ENCODE measurements around the gene AGFG2. TPM values are rescaled to one million over a fixed set of nuclear protein-coding genes. Genes with fewer than 3 reads are reported as not detected.
A peak's percentile ranks its signal among the peaks of the same experiment; 100 is the strongest.

Gene AGFG2
- total RNA-seq, 2 donors from 2014 or later = 8.5 to 28.9 TPM

GRCh38 chr7:100607111-100607510 is 68.1 kb downstream of the AGFG2 start:
- TF ChIP-seq, protein P1, sequence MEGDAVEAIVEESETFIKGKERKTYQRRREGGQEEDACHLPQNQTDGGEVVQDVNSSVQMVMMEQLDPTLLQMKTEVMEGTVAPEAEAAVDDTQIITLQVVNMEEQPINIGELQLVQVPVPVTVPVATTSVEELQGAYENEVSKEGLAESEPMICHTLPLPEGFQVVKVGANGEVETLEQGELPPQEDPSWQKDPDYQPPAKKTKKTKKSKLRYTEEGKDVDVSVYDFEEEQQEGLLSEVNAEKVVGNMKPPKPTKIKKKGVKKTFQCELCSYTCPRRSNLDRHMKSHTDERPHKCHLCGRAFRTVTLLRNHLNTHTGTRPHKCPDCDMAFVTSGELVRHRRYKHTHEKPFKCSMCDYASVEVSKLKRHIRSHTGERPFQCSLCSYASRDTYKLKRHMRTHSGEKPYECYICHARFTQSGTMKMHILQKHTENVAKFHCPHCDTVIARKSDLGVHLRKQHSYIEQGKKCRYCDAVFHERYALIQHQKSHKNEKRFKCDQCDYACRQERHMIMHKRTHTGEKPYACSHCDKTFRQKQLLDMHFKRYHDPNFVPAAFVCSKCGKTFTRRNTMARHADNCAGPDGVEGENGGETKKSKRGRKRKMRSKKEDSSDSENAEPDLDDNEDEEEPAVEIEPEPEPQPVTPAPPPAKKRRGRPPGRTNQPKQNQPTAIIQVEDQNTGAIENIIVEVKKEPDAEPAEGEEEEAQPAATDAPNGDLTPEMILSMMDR (conservative IDR thresholded peaks at IDR 0.05) = no peak
- Histone ChIP-seq H3K36me3 (ENCODE audit: control insufficient read depth, insufficient read depth, low read length) (no peaks in the 10 kb centered on the region), H3K9ac (ENCODE audit: extremely low read depth, low read length, poor library complexity, severe bottlenecking) (no peak overlapping the region), H3K27ac (ENCODE audit: low read depth, low read length) (no peak overlapping the region), H3K27me3 (ENCODE audit: control insufficient read depth, insufficient read depth, low read length, poor library complexity, severe bottlenecking) (peaks cover 18% of the 10 kb centered on the region), H3K4me1 (ENCODE audit: control insufficient read depth, insufficient read depth, low read length) (peaks cover 5% of the 10 kb centered on the region), H3K4me3 (ENCODE audit: low read length) (no peak overlapping the region), H3K9me3 (ENCODE audit: control insufficient read depth, low read length) (no peaks in the 10 kb centered on the region)
- H3K4me3 Mint-ChIP-seq = no peak overlapping the region
- H3K4me1 Mint-ChIP-seq = peaks cover 18% of the 10 kb centered on the region
- WGBS, 2 experiments (ENCODE audit: insufficient coverage in 1 of 2, insufficient read length in 1 of 2) = 94 to 97% methylated on average over 6 to 8 of the region's 8 CpGs
- H3K36me3 Mint-ChIP-seq (ENCODE audit: low read depth) = no peaks in the 10 kb centered on the region
- no peak for DNase-seq
- peaks cover 28% of the 10 kb centered on the region for H3K27me3 Mint-ChIP-seq (ENCODE audit: insufficient read depth)
- H3K9me3 Mint-ChIP-seq = no peaks in the 10 kb centered on the region
- H3K27ac Mint-ChIP-seq = no peak overlapping the region

DNA sequence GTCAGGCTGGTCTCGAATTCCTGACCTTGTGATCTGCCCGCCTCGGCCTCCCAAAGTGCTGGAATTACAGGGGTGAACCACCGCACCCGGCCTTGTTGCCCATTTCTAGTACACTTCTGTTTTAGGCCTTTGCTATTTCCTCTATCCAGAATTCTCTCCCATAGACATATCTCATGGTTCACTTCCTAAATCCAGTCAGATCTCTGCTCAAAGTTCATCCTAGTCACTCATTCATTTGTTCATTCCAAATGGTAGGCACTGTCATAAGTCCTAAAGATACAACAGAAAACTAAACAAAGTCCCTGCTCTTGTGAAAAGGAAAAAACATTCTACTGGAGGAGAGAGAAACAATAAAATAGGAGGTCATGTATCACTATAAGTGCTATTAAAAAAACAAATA is 71.0 kb downstream of the AGFG2 start:
- Mint-ChIP-seq H3K4me3 (no peak overlapping the region), H3K27ac (no peak overlapping the region), H3K9me3 (no peaks in the 10 kb centered on the region), H3K4me1 (peaks cover 9% of the 10 kb centered on the region), H3K36me3 (ENCODE audit: low read depth) (peaks cover 2% of the 10 kb centered on the region), H3K27me3 (ENCODE audit: insufficient read depth) (peaks cover 23% of the 10 kb centered on the region)
- no peaks in the 10 kb centered on the region for H3K36me3 ChIP-seq (ENCODE audit: control insufficient read depth, insufficient read depth, low read length)
- H3K27me3 ChIP-seq (ENCODE audit: control insufficient read depth, insufficient read depth, low read length, poor library complexity, severe bottlenecking) = peaks cover 16% of the 10 kb centered on the region
- TF ChIP-seq, protein P1 (conservative IDR thresholded peaks at IDR 0.05) = no peak
- DNase-seq = no peak
- peaks cover 5% of the 10 kb centered on the region for H3K4me1 ChIP-seq (ENCODE audit: control insufficient read depth, insufficient read depth, low read length)
- H3K27ac ChIP-seq (ENCODE audit: low read depth, low read length) = no peak overlapping the region
- no peak overlapping the region for H3K4me3 ChIP-seq (ENCODE audit: low read length)
- H3K9me3 ChIP-seq (ENCODE audit: control insufficient read depth, low read length) = no peaks in the 10 kb centered on the region
- 94 to 98% methylated on average over 5 of the region's 5 CpGs for WGBS, 2 experiments (ENCODE audit: insufficient coverage in 1 of 2, insufficient read length in 1 of 2)
- H3K9ac ChIP-seq (ENCODE audit: extremely low read depth, low read length, poor library complexity, severe bottlenecking) = no peak overlapping the region

DNA sequence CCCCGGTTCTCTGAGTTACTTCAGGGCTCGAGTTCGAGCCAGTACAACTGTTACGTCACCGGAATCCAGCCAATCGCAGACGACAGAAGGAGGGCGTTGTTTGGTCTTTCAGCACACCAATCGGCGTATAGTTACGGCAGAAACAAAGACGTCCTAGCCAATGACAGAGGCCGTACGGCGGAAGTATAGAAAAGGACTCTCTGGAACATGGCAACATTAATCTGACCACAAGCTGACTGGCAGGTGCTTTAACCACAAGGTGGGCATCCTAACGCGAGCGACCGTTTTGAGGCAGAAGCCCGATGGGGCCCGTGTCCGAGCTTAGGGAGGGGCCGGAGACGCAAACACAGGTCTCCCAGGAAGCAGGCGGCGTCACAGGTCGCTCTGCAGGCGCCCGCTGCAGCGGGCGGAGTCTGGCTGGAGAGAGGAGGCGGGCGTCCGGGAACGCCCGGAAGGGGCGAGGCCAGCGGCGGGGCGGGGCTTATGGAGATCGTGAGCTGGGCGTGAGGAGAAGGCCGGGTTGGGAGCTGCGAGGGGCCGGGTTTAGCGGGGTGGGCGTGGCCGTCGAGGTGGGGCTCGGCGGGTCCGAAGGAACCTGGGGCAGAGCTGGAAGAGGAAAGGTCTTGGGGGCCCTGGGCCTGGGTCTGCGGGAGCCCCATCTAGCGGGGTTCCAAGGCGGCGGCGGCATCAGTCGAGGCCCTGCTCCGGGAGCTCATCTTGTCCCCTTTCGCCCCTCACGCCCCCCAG is 73.2 kb downstream of the AGFG2 start, which contains the start of gene MOSPD3:
TSS of gene MOSPD3 (plus strand) at position 558 of the 747 bp plus-strand sequence. CDS start 252 bp downstream, outside the sequence.
- Mint-ChIP-seq H3K4me3 (peak within 1 kb of the TSS; percentile 80), H3K27ac (peak within 1 kb of the TSS; percentile 100), H3K9me3 (no peaks in the 10 kb centered on the region), H3K27me3 (ENCODE audit: insufficient read depth) (peaks cover 3% of the 10 kb centered on the region), H3K4me1 (peaks cover 6% of the 10 kb centered on the region), H3K36me3 (ENCODE audit: low read depth) (peaks cover 2% of the 10 kb centered on the region)
- DNase-seq = peak; percentile 99
- 0% methylated on average over 32 to 61 of the region's 61 CpGs for WGBS, 2 experiments (ENCODE audit: insufficient coverage in 1 of 2, insufficient read length in 1 of 2)
- H3K27me3 ChIP-seq (ENCODE audit: control insufficient read depth, insufficient read depth, low read length, poor library complexity, severe bottlenecking) = no peaks in the 10 kb centered on the region
- peak within 1 kb of the TSS; percentile 91 for H3K4me3 ChIP-seq (ENCODE audit: low read length)
- H3K36me3 ChIP-seq (ENCODE audit: control insufficient read depth, insufficient read depth, low read length) = no peaks in the 10 kb centered on the region
- H3K27ac ChIP-seq (ENCODE audit: low read depth, low read length) = peak within 1 kb of the TSS; percentile 91
- TF ChIP-seq, protein P1 (conservative IDR thresholded peaks at IDR 0.05) = no peak
- no peaks in the 10 kb centered on the region for H3K9me3 ChIP-seq (ENCODE audit: control insufficient read depth, low read length)
- no peaks in the 10 kb centered on the region for H3K4me1 ChIP-seq (ENCODE audit: control insufficient read depth, insufficient read depth, low read length)
- H3K9ac ChIP-seq (ENCODE audit: extremely low read depth, low read length, poor library complexity, severe bottlenecking) = peak within 1 kb of the TSS; percentile 93

Measured in endodermal cell (in vitro differentiated cells).